ENCODE measurements around the gene TMEM150C.

DNA sequence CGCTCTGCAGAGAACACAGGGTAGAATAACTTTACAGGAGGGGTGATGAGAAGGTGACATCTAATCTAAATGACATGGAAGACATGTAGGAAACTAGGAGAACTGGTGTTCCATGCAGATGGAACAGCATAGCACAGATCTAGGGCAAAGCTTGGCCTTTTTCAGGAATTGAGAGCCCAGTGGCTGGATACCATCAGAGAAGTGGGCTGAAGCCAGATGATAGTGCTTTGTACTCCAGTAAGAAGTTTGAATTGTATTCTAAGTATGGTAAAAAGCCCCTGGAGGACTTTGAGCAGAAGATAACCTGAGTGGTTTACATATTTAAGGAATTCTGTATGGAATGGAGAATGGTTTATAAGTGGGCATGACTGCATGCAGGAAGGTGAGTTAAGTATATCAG lies 98.6 kb downstream of the TMEM150C start:
- TF ChIP-seq, protein P1, sequence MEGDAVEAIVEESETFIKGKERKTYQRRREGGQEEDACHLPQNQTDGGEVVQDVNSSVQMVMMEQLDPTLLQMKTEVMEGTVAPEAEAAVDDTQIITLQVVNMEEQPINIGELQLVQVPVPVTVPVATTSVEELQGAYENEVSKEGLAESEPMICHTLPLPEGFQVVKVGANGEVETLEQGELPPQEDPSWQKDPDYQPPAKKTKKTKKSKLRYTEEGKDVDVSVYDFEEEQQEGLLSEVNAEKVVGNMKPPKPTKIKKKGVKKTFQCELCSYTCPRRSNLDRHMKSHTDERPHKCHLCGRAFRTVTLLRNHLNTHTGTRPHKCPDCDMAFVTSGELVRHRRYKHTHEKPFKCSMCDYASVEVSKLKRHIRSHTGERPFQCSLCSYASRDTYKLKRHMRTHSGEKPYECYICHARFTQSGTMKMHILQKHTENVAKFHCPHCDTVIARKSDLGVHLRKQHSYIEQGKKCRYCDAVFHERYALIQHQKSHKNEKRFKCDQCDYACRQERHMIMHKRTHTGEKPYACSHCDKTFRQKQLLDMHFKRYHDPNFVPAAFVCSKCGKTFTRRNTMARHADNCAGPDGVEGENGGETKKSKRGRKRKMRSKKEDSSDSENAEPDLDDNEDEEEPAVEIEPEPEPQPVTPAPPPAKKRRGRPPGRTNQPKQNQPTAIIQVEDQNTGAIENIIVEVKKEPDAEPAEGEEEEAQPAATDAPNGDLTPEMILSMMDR (IDR thresholded peaks at IDR 0.05; ENCODE audit: low read depth, low read length, poor library complexity, severe bottlenecking), result no peak
- TF ChIP-seq EZH2phosphoT487 (IDR thresholded peaks at IDR 0.05; ENCODE audit: borderline replicate concordance, low read length), result no peak
